Mesenteric fat pad (tissue), 1 donor: ENCODE measurements around the gene MYO15A. TPM values are rescaled to one million over a fixed set of nuclear protein-coding genes. Genes with fewer than 3 reads are reported as not detected.

Source experiments
- DNase-seq: peaks from one replicate; pipeline ENCODE4 v3.0.0-alpha.2; 2020; ENCODE audit warnings: low spot score
- total RNA-seq: library from RNA; stranded (reverse); fragmentation: NEBNext Ultra II Directional; extraction: Animal tissue kit (Norgen Biotek cat#: 25700); gene quantifications from one replicate; pipeline ENCODE4 v1.2.1, GENCODE V29; 2021
- donor health status: DM: yes; HTN: yes; CAD: no.

MYO15A gene
- total RNA-seq, 1 donor from 2014 or later: 0.71 TPM

DNA sequence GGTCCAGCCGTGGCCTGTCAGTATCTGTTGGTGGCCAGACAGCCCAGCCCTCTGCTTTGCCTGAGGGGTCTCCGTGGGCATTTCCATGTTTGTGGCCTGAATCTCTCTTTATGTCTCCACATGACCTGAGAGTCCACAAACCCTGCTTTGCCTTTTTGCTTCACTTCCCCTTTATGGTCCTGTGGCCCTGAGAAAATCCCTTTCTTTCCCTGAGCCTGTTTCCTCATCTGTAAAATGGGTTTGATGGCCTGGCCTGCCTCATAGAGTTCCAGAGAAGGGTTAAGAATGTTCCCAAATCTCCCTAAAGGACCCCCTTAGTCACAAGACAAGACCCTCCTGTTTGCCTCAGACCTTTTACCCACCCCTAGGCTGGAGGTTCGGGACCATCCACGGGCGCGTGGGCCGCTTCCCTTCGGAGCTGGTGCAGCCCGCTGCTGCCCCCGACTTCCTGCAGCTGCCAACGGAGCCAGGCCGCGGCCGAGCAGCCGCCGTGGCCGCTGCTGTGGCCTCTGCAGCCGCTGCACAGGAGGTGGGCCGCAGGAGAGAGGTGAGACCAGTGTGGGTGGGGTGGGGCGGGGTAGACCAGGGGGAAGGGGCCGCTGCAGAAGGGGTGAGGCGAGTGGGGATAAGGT is 48.9 kb downstream of the MYO15A start:
- DNase-seq: no peak

DNA sequence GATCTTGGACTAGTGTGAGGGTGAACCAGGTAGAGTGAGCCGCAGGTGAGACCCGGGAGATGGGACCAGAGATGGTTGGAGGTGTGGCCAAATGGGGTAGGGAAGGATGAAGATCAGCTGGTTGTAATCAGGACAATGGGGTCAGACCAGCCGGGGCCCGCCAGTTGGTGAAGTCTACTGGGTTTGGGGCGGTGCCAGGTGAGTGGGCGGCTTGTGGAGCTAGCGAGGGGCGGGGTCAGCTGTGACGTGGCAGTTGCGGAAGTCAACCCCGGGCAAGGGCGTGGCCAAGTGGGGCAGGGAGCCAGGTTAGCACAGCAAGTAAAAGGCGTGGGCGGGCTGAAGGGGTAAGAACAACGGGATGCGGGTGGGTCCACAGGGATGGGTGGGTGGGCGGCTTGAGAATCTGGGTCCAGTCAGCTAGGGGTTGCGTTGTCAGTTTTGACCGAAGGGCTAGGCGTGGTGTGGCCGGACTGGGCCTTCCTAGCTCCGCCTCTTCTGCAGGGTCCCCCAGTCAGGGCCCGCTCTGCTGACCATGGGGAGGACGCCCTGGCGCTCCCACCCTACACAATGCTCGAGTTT is 49.6 kb downstream of the MYO15A start:
- DNase-seq: peak; percentile 99

DNA sequence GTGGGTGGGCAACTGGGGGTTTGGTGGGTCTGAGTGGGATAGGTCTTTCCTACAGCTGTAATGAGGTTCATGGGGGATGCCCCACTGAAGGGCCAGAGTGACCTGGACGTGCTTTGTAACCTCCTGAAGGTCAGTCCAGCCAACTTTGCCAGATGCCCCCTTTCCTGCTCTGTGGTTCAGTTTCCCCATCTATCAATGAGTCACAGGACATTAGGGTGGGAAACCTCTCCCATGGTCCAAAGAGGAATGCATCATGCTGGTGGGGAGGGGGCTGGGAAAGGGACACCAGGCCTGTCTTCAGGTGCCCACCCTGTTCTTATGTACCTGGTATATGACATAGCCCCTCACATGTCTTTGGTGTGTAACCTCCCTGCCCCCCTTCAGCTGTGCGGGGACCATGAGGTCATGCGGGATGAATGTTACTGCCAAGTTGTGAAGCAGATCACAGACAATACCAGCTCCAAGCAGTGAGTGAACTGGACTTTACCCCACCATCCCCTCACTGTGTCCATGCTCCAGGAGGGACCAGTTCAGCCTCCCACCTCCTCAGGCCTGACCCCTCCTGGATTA is 51.1 kb downstream of the MYO15A start:
- DNase-seq: no peak

DNA sequence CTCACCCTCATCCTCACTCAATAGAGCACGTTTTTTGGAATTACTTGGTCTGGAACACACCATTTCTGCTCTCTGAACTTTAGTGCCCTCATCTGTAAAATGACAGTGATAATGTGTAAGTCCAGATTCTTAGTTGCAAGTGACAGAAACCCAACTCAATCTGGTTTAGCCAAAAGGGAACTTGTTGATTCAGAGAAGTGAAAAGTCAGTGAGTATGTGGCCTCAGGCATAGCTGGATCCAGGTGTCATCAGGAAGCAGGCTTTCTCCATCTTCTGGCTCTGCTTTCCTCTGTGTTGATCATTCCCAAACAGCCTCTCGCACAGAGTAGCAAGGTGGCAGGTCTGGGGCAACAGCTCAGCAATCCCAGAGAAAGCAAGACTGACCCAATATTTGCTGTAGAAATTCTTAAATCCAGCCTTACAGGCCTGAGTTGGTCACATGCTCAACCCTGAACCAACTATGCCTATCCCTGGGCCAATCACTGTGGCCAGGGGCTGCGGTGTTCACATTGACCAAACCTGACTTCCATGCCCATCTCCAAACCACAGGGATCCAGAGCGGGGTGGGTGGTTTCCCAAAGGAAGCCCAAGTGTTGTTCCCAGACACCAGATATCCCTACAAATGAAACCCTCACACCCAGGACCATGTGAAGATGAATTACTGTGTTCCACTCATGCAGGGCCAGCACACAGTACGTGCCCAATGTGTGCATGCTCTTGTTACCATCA is 51.7 kb downstream of the MYO15A start:
- no peak for DNase-seq

DNA sequence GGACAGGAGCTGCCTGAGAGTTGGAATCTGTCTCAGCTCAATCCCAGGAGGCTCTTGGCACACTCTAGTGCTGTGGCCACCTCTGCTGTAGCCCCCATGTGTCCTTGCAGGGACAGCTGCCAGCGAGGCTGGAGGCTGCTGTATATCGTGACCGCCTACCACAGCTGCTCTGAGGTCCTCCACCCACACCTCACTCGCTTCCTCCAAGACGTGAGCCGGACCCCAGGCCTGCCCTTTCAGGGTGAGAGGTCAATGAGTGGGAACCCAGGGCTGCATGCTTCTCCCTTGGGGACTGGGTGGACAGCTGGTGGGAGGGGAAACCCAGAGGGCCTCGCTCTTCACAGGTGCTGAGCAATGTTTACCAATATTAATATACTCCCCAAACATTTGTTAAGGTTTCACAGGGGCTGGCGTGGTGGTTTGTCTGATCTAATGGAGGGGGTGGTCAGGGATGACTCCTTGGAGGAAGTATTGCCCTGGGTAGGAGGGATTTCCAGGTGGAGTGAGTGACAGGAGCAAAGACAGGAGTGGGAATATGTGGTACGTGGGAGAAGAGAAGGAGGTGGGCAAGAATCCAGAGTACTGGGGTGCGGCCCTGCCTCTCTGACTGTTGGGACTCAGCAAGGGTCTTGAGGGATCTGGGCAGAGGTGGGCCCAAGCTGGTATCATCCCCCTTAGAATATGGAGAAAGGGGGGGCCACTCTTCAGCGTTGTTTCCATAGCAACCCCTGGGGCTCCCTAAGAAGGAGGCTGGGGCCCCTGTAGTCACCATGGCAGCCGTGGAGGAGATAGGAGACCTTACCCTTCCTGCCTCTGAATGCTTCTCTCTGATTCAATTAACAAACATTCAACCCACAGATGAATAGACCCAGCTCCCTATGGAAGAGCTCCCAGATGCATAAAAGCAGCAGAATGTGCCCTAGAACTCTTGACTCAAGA is 52.9 kb downstream of the MYO15A start:
- no peak for DNase-seq

DNA sequence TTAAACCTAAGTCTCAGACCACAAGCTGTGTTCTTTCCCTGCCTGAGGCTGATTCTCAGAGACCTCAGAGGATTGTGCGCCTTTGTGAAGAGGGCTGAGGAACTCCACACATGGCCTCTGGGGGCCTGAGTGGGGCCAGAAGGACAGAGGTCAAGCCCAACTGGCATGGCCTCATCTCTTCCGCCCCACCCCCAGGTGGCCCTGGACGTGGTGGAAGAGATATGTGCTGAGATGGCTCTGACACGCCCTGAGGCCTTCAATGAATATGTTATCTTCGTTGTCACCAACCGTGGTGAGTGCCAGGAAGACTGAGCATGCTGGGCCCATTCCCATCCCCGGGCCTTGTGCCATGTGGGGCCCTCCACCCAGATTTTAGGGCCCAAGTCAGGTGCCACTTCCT is 55.0 kb downstream of the MYO15A start:
- no peak for DNase-seq

DNA sequence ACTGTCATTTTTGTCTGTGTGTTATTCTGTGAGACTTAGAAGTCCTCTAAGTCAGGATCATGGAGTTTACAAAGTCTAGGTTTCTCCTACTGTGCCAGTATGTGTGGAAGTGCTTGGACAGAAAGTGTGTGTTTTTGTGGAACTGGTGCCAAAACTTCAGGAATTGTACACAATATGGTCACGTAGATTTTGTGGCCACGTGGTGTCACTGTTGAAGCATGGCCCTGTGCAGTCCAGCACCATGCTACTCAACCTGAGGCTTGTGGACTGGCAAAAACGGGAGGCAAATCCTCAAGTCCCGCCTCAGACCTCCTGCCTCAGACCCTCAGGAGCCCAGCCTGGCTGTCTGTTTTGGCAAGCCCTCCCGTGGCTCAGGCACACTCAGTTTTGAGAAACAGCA is 58.3 kb downstream of the MYO15A start:
- DNase-seq: no peak

DNA sequence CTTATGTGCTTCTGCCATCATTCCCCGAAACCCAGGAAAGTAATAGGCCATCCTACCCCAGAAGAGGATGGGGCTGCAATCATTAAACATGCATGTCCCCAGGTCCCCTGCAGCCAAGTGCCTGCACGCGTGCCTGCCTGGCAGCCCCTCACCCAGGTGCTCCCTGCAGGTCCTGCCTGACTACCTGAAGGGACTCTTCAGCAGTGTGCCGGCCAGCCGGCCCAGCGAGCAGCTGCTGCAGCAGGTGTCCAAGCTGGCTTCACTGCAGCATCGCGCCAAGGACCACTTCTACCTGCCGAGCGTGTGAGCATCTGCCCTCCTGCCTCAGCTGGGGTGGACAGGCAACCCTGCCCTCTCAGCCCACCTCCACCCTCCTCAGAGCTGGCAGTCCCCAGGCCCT is 58.9 kb downstream of the MYO15A start:
- no peak for DNase-seq

DNA sequence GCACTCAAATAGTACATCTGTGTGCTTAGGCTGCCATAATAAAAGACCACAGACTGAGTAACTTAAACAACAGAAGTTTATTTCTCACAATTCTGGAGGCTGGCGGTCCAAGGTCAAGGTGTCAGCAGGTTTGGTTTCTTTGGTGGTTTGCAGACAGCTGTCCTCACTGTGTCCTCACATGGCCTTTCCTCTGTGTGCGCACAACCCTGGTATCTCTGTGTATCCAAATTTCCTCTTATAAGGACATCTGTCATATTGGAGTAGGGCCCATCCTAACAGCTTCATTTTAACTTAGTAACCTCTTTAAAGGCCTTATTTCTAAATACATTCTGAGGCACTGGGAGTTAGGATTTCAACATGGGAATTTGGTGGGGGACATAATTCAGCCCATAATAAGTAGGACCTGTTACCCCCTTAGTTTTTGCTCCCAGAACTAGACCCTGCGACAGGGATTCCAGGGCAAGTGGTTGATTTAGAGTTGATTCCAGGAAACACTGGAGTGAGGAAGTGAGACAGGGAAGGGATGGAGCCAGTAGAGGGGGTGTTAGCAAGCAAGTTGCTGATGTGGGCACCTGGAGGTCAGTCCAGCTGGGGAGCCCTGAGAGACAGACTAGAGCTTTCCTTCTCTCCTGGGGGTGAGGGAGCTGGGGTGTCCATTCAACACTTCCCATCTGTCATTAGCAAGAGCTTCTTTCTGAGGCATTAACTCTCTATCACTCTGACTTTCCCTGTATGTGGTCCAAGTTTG is 64.1 kb downstream of the MYO15A start:
- no peak for DNase-seq

DNA sequence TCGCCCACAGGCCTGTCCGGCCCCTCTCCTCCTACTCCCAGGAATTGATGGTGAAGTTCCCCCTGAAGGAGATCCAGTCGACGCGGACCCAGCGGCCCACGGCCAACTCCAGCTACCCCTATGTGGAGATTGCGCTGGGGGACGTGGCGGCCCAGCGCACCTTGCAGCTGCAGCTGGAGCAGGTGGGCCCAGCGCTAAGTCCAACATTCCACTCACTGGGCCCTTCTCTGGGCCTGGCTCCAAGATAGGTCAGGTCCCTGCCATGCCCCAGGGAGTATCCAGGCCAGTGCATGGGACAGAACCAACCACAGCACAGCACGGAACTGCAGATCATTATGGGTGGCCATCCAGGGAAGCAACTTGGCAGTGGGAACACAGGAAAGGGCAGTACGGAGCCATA is 65.2 kb downstream of the MYO15A start:
- DNase-seq: no peak

DNA sequence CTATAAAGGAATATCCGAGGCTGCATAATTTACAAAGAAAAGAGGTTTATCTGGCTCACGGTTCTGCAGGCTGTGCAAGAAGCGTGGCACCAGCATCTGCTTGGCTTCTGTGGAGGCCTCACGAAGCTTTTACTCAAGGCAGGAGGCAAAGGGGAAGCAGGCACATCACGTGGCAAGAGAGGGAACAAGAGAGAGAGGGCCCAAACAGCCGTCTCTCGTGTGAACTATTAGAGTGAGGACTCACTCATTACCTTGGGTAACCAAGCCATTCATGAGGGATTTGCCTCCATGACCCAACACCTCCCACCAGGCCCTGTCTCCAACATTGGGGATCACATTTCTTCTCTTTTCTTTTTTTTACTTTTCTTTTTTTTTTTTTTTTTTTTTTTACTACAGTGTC is 67.6 kb downstream of the MYO15A start:
- DNase-seq: no peak

DNA sequence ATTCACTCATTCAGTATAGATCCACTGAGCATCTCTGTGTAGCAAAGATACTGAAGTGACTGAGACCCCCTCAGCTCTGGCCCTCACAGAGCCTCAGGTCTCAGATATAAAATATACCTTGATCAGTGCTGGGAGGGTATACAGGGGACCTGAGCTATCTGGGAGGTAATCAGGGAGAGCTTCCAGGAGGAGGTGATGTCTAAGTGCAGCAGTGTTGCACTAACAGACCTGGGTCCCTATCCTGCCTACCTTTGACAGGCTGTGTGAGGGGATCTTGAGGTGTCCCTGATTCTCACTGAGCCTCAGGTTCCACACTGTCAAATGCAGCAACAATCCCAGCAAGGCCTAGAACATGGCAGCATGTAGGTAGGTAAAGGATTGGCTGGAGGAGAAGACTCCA is 68.6 kb downstream of the MYO15A start:
- no peak for DNase-seq

DNA sequence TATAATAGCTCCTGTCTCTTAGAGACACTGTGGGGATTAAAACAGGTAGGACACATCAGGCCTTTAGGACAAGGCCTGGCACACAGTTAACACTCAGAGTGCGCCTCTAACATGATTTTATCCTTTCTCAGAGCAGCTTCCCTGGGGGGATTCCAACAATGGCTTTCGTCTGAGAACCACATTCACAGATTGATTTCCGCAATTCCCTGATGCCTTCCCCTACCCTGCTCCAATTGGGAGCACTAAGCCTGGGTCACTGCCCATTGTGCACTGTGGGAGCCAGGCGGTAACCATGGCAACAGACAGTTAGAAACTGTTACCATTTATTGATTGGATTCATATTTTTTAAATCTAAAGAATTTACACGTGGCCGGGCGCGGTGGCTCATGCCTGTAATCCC is 69.2 kb downstream of the MYO15A start:
- no peak for DNase-seq

DNA sequence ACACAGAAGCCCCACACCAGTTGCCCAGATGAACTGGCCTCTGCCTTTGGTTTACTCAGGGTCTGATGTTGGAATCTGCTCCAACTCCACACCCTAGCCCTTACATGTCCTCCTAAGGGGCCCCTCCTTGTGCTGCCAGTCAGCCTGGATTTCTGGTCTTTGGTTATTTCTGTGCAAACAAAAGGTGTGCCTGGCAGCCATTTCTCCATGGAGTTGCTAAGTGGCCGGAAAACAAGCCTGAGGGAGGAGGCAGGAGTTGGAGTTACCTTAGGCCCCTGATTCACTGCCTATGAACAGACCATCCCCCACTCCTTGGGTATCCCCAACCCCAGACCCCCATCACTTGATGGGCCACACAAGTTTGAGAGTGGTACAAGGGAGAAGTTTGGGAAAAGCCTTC is 70.6 kb downstream of the MYO15A start:
- no peak for DNase-seq

DNA sequence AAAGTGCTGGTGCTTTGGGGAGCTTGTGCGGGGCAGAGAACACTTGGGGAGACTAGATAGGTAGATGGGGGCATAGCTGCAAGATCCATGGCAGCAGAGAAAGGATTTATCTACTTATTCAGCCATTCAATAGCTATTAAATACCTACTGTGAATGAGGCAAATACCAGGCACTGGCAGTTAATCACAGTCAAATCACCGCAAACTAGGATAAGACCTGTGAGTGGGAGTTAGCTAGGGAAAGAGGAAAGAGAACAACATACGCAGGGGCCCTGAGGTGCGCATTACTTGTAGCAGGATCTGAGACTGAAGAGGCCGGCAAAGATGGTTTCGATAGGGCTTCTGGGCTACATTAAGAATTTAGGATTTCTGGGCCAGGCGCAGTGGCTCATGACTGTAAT is 71.2 kb downstream of the MYO15A start:
- DNase-seq: no peak

DNA sequence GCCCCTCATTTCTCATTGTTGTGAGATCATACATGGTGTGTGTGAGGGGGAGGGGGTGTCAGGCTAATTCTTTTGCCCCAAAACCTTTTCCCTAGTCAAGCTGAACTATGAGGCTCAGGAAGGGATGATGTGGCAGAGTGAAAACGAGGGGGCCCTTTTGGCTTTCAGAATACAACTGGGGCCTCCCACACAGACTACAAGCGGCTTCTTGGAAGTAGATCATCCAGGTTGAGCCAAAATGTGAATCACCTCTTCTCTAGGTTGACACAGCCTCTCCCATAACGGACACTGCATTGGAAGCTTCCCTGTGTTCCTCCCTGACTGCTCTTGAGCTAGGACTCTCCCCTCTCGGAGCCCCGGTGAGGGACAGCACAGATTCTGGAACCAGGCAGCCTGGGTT is 72.8 kb downstream of the MYO15A start:
- no peak for DNase-seq

DNA sequence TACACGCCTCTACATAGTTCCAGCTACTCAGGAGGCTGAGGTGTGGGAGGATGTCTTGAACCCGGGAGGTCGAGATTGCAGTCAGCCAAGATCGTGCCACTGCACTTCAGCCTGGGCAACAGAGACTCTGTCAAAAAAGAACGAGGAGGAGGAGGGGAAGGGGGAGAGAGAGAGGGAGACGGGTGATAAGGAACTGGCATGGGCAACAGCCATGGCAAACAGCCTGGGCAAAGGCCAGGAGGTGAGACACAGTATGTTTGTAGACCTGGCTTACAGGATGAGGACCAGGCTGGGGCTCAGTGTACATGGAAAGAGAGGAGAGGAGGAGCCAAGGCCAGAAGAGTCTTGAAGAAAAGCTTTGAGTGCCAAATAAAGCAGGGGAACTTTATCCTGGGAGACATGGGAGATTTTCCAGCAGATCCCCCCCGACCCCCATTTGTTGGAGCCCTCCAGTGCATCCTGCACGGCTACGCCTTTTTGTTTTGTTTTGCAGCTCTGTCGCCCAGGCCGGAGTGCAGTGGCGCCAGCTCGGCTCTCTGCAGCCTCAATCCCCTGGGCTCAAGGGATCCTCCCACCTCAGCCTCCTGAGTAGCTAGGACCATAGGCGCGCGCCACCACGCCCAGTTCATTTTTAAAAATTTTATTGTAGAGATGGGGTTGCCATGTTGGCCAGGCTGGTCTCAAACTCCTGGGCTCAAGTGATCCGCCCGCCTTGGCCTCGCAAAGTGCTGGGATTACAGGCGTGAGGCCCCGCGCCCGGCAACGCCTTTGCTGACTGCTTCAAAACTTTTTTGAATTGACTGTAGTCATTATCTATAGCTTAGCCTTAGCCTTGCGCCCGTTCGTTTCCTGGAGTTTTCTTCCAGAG is 73.8 kb downstream of the MYO15A start:
- DNase-seq: no peak

DNA sequence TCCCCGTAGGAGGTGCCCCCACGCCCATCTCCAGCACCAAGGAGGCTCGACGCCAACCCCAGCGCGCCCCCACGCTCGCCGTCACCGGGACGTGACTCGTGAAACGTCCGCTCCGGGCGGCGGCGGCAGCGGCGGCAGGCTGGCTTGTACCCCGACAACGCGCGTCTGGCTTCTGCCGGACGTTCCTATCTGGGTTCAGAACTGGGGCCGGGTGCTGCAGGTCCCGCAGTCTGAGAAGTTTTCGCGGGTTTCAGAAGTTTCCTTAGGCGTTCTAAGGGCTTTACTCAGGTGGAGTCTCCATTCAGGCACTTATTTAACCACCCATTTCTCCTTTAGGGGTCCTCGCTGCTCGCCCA is 74.4 kb downstream of the MYO15A start:
- DNase-seq: peak; percentile 96

DNA sequence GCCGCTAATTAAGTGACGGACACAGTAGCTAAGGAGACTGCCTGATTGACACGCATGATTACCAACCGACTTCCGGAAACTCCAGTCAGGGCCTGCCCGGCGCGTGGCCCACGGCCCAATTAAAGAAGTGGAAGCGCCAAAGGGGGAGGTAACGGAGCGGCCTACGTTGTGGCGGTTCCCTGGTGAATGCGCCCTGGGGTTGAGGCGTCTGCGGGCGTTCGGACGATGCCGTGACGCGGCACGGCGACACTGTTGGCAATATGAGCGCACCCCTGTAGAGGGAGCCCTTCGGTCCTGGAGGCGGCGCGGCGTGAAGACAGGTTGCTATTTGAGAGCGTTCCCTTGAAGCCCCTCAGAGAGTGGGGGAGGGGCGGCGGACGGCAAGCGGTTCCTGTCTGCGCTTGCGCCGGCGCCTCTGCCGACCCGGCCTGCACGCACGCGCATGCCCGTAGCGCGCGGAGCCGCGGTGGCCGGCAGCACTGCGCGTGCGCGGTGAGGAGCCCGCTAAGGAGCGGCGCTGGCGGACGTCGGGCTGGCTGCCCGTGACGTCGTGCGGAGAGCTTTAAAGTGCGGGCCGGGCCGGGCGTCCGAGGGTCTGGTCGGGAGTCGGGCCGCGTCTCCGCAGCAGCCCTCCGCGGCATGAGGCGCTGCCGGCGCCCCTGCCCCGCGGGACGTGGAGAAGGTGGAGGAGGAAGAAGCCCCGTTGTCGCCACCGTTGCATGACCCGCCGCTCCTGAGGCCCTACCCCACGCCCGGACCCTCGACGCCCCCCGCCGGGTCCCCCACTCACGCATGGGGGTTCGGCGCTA is 75.0 kb downstream of the MYO15A start, which contains the start of gene ALKBH5:
Gene ALKBH5, plus strand, starts transcription at position 495 of the 809 bp plus-strand sequence. CDS start 416 bp downstream, outside the sequence.
- peak; percentile 98 for DNase-seq
